ENCODE data around the gene CEP95.
"Not testable (repeated sequence)": the region's sequence is repeated elsewhere in the genome, so short reads cannot be mapped to it uniquely, and the experiment has no call there.

CEP95 gene, protein sequence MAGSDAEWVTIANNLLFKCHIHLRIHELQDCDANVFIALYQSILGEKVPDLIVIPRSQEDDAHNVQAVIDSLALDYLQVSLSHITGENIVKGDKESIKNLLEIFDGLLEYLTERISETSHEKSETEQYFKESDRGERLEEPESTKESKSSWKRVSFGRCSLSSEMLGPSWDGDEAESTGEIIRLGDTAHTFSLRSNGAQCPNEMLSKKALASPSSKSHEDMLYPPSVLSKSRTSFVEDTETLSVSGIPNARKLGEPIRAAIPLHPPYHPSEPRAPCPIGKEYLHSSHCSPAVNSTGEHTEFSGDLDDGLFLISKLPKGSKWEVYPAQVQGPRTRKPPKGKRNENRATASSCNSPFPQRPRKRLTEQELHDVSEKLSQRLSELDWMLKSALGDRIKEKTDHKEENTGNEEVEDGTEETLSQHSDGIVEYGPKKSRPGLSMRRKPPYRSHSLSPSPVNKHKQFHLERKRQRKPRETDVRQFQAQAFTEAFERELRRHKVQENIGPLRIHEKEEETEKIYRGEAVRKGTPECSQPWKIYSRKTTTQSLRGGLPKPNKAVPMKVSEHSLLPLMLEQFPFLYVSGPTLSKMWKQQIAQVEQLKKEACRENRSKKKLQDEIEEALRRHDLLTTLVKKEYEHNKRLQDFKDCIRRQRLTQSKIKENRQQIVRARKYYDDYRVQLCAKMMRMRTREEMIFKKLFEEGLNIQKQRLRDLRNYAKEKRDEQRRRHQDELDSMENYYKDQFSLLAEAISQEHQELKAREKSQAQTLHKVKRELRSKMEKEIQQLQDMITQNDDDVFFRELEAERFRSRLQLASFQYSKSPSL

DNA sequence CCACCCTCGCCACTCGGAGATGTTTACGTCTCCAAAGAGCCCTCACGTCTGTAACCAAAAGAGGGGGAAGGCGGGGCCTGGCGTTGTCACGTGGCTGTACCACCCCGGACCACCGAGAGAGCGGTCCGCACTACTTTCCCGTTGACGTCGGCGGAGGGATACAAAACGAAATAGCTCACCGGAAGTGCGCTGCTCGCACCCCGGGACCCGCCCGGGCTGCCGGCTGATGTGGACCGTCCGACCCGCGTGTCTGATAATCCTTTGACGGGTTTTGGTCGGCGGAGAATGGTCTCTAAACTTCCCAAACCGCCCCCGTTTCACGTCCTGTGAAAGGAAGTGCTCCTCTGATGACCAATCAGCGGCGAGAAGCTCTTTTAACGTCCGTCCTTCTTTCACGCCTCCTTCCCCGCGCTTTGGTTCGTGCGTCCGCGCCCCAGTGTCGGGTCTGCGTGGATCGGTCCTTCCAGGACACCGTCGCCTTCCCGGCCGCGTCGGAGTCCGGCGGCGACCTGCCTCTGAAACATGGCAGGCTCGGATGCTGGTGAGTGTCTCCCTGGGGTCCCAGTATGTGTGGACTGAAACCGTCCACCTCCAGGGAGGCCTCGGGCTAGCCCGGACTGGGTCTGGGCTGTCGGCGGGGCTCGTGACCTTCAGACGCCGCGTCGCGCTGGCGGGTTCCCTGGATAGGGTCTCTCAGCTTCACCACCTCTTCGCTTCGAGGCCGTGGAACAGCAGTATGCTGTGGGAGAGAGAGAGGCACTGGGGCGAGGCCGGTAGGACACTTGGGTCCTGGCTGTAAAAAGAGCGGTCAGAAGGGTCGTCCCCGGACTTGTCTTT lies at the start of gene CEP95:
TSS of gene CEP95 (plus strand) at position 402 of the 837 bp plus-strand sequence. CDS start at position 523, 121 bp downstream.
- peak; percentile 100 for DNase-seq

DNA sequence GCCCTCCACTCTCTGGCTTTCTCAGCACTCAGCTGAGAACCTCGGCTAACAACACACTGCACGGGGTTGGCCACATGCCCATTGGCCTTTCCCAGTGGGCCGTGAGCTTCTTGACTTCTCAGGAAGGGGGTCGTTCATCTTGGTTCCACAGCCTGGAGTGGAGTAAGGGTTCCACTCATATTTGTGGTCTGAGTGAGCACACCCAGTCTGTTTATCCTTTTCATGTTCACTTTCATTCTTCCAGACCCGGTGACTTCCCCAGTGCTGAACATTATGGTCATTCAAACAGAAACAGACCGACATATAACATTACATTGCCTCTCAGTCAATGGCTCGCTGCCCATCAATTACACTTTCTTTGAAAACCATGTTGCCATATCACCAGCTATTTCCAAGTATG lies 49.6 kb upstream of the CEP95 start:
- no peak for DNase-seq

DNA sequence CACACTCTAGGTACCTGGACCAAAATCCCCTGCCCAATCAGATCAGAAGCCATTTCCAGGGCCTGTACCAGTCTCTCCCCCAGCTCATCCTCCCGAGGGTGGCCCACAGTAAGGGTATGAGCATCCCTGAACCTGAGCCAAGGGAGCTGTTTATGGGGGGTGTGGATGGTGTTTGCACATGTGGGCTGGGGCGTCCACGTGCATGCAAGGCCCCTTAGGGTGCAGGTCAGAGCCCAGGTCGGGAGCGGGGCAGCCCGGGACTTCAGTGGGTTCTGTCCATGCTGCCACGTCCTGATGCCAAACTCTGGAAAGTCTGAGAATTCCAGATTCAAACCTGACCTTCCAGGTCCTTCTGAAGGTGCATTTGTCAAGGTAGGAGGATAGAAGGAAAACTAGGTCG lies 48.0 kb upstream of the CEP95 start:
- DNase-seq: no peak

DNA sequence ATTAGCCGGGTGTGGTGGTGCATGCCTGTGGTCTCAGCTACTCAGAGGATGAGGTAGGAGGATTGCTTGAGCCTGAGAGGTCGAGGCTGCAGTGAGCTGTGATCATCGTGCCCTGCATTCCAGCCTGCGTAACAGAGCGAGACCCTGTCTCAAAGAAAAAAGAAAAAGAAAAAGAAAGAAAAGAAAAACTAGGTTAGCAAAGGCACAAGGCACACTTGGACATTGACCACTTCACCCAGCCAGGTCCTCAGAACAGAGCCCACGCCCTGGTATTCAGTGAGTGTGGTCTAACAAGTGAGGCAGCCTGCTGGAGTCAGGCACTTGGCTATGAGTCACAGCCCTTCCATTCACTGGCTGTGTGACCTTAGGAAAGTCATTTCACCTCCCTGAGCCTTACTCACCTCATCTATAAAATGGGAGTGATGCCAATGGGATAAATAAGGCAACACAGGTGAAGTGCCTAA lies 47.5 kb upstream of the CEP95 start:
- DNase-seq: no peak

DNA sequence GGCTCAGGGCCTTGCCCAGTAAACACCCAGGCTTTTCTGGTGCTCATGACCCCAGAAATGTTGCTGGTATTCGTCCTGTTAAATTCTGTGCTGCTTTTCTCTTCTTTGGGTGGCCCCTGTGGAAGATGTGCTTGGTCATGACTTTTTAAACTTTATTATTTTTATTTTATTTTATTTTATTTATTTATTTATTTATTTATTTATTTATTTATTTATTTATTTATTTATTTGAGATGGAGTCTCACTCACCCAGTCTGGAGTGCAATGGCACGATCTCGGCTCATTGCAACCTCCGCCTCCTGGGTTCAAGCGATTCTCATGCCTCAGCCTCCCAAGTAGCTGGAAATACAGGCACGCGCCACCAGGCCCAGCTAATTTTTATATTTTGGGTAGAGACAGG lies 47.0 kb upstream of the CEP95 start:
- DNase-seq: not testable (repeated sequence)

DNA sequence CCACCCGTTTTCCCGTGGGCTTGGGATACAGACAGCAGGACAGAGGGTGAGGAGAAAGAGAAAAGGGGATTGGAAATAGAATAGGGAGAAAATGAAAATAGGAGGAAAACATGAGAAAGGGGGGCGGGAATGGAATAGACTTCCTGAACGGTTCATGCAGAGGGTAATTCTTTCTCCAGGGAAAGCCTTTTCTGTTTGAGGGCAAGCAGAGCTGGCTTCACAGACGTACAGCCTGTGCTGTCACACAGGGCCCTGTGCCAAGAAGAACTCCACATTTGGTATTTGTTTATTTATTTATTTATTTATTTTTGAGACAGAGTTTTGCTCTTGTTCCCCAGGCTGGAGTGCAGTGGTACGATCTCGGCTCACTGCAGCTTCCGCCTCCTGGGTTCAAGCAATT lies 45.8 kb upstream of the CEP95 start:
- DNase-seq: no peak

DNA sequence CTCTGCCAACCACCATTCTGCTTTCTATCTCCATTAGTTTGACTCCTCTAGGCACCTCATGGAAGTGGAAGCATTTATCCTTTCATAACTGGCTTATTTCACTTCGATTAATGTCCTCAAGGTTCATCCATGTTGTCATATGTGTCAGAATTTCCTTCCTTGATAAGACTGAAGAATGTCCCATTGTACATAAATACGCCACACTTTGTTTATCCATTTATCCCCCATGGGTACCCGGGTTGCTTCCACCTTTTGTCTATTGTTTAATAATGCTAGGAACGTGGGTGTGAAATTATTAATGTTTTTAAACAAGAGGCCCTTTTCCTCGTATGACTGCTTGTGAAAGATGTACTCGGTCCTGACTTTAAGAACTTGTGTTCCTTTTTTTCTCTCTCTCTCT lies 45.0 kb upstream of the CEP95 start:
- DNase-seq: no peak

DNA sequence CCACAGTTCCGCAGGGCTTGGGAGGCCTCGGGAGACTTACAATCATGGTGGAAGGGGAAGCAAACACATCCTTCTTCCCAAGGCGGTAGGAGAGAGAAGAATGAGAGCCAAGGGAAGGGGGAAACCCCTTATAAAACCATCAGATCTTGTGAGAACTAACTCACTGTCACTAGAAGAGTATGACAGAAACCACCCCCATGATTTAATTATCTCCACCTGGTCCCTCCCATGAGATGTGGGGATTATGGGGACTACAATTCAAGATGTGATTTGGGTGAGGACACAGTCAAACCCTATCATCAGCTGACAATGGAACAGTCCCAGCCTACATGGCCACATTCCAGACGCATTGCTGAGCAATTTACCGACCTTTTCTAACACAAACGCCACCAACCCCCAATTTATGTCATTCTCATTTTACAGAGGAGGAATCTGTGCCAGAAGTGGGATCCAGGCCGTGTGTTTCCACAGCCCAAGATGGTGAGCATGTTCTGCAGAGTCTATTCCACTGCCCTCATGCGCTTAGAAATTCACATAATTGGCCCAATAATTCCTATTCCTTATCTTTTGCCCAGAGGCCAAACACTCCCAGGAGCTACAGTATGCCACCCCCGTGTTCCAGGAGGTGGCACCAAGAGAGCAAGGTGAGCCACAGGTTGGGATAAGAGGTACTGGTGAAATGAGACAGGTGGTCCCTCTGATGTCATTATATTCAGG lies 40.6 kb upstream of the CEP95 start:
- no peak for DNase-seq

DNA sequence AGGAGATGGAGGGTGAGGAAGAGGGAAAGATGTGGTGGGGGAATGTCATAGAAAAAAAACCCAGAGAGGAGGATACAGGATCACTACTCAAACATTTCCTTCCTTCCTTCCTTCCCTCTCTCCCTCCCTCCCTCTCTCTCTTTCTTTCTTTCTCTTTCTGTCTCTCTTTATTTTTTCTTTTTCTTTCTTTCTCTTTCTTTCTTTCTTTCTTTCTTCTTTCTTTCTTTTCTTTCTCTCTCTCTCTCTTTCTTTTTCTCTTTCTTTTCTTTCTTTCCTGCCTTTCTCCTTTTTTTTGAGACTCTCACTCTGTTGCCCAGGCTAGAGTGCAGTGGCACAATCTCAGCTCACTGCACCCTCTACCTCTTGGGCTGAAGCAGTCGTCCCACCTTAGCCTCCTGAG lies 39.9 kb upstream of the CEP95 start:
- DNase-seq: not testable (repeated sequence)

DNA sequence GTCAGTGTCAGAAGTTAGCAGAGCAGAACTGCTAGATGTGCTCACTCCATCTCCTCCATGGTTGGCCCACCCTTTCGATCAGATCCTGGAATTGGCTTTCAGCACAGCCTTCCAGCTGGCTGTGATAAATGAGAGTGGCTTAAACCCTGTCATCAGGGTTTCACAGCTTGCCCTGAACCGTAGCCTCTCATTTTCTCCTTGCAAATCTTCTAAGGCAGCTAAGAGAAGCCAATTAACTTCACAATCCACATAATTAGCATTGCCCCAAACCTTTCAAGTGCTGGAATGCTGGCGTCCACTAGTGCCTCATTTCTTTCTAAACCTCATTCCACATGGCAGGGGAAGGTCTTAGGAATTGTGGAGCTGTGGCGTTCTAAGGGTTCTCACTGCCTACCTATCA lies 36.2 kb upstream of the CEP95 start:
- DNase-seq: no peak

DNA sequence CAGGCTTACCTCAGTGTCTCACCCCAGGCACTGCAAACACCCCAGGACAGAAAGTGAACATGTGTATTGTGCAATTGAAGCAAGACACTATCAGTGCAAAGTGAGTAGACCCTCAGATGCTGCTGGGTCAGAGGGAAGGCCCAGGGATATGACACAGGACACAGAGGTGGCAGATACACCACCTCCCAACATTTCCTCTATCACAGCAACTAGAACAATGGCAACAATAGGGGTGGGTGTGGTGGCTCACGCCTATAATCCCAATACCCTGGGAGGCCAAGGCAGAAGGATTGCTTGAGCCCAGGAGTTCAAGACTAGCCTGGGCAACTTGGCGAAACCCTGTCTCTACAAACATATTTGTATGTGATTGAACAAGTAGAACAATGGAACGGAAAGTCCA lies 35.3 kb upstream of the CEP95 start:
- DNase-seq: no peak

DNA sequence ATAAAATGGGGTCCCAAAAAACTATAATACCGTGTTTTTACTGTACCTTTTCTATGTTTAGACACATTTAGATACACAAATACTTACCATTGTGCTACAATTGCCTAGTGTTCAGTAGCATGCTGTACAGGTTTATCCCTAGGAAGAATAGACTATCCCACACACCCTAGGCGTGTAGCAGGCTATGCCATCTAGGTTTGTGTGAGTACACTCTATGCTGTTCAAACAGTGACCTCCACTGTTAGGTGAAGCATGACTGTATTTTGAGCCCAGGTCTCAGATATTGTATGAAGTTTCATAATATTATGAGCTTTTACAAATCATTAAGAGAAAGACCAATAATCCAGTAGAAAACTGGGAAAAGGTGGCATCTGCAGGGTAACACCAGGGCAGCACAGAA lies 34.2 kb upstream of the CEP95 start:
- no peak for DNase-seq

DNA sequence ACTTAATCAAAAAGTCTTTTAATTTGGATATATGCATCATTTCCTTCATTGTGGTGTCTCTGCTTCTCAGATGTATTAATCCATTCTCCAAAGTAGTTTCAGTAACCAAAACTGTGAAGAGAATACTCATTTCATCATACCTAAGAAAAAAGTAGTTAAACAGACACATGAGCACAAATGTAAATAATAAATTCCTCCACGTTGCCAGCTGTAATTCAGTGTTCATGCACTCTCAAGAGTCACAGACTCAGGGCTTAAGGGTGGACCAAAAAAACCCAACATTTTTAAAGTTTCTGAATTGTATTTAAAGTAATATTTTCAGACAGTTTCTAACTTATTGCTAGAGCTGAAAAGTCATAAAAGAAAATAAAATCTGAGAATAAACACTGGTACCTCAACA lies 28.9 kb upstream of the CEP95 start:
- DNase-seq: no peak

DNA sequence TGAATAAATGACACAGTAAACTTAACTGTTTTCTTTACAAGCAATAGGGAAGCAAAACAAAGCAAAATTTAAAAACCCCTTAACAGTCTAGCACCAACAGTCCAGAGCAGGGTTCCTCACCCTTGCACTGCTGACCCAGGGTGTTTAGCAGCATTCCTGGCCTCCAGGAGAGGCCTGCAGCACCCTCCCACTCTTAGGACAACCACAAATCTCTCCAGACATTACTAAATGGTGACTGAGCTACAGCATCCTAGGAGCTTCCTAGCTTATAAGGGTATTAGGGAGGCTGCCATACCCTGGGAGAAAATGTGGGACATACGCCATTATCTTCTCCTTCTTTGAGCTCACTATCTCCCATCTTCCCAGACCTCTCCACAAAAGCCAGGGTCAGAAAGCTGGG lies 25.8 kb upstream of the CEP95 start:
- no peak for DNase-seq

DNA sequence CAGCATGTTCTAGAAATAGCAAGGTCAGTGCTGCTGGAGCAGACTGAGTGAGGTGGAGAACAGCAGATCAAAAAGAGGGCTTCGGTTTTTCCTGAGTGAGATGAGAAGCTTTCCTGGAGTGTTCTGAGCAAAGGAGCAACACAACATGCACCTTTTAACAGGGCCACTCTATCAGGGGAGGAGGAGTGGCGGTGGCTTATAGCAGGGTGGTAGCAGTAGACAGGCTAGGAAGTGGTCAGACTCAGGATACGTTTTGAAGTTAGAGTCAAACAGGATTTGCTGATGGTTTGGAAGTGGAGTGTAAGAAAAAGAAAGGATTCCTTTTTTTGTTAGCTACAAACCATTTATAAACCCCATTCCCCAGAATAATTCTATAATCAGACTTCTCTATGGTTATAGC lies 22.4 kb upstream of the CEP95 start:
- DNase-seq: no peak

DNA sequence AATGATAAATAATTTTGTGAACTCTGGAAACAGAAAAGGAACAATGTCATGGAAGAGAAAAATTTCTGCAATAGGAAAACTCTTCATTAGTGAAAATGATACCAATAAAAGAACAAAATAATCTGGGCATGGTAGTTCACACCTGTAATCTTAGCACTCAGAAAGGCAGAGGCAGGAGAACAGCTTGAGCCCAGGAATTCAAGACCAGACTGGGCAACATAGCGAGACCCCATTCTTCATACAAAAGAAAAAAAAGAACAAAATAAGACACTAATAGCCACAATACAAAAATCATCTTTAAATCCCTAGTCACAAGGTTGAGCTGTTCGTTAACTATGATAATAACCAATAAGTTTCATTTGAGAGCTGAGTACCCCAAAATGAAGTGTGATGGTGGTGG lies 18.5 kb upstream of the CEP95 start:
- no peak for DNase-seq

DNA sequence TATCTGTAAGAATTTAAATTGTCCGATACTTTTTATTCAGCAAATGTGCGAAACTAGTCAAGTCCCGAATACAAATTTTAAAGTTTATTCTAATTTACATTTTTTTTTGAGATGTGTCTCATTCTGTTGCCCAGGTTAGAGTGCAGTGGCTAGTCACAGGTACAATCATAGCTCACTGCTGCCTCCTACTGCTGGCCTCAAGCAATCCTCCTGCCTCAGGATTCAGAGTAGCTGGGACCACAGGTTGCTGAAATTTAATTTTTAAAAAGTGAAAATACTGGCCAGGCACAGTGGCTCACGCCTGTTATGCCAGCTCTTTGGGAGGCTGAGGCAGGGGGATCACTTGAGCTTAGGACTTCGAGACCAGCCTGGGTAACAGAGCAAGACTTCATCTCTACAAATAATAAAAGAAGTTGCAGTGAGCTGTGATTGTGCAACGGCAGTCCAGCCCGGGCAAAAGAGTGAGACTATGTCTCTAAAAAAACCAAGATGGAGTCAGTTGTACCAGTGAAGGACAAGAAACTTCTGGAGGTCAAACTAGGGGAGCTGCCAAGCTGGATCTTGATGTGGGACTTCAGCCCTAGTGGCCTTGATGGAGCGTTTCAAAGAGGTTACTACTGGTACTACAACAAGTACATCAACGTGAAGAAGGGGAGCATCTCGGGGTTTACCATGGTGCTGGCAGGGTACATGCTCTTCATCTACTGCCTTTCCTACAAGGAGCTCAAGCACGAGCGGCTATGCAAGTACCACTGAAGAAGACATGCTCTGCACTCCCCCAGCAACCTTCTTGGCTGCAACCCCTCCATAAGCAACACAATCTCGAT lies 15.5 kb upstream of the CEP95 start:
- peak; percentile 28 for DNase-seq

DNA sequence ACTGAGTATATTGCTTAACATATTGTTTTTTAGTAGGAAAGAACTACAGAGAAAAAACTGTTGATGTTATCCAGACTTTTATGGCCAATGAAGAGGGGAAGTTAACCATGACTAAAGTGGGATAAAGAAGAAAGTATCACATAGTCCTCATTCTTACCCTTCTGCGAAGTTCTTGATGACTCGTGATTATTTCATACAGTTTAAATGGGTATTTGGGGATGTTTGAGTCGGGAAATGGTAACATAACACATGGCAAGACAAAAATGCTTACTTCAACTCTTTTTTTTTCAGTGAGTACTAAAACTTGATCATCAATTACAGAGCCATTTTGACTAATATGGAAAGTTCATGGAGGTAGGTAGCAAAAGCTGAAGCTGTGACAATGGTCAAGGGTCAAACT lies 14.8 kb upstream of the CEP95 start:
- no peak for DNase-seq

DNA sequence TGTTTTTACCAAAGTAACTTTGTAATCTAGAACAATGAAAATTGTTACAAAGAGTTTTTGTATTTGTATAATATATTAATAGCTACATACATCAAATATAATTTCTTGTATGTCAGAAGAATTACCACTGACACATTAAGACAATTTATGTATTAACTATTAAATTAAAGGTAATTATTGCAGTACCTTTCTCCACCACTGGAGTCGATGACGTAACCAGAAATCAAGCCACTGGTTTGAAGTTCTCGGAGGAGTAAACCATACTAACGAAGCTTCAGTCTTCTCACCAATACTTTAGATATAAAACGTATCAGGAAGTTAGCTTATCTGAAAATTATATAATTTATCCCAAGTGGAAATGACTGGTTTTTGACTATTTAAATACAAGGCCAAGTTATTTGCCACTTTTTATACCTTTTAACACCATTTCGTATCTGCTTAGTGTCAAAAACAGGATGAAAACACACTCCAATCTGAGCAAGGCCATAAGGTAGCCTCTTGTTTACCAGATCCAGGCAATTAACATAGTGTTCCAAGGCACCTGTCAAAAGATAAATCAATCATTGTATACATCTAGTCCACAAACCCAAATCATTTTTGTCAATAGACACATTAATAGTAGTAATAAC lies 14.2 kb upstream of the CEP95 start:
- DNase-seq: no peak

DNA sequence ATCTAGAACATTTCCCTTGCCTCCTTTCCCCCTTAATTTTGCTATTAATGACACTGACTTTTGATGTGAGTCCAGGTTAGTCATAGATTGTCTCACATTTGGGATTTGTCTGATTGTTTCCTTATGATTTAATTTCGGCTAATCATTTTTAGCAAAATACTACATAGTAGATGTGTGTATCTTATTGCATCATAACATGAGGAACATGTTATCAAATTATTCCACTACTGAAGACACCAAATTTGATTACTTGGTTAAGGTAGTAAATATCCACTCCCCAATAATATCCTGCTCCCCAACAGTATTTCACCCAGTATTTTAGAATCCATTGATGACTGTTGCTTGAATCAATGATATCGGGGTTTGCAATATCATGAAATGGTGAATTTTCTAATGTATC lies 12.7 kb upstream of the CEP95 start:
- no peak for DNase-seq

DNA sequence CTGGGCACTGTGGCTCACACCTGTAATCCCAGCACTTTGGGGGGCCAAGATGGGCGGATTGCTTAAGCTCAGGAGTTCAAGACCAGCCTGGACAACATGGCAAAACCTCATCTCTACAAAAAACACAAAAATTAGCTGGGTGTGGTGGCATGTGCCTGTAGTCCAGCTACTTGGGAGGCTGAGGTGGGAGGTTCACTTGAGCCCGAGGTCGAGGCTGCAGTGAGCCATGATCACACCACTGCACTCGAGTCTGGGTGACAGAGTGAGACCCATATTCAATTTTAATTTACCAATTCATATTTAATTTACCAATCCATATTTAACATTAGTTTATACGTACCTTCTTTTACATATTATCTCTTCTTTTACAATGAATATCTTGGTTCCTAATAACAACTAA lies 11.5 kb upstream of the CEP95 start:
- not testable (repeated sequence) for DNase-seq
